Measurements from ENCODE around the gene NEDD4L. TPM values are rescaled to one million over a fixed set of nuclear protein-coding genes. Genes with fewer than 3 reads are reported as not detected.
"Not testable (repeated sequence)": the region's sequence is repeated elsewhere in the genome, so short reads cannot be mapped to it uniquely, and the experiment has no call there.

The NEDD4L gene
- polyA plus RNA-seq, 4 donors = 97.0 to 165 (median 131) TPM

GRCh38 chr18:58354791-58355190 lies 310.8 kb downstream of the NEDD4L start:
- no peak for DNase-seq (ENCODE audit: low read depth in 4 of 4, low spot score in 2 of 4)

GRCh38 chr18:58355243-58355642 lies 311.2 kb downstream of the NEDD4L start:
- DNase-seq (ENCODE audit: low read depth in 4 of 4, low spot score in 2 of 4) = no peak

- DNase-seq (ENCODE audit: low read depth in 4 of 4, low spot score in 2 of 4) = no peak
Observed at GRCh38 chr18:58359218-58359617, 315.2 kb downstream of the NEDD4L start.

- DNase-seq (ENCODE audit: low read depth in 4 of 4, low spot score in 2 of 4) = no peak
Observed at GRCh38 chr18:58359620-58360019, 315.6 kb downstream of the NEDD4L start.

- no peak for DNase-seq (ENCODE audit: low read depth in 4 of 4, low spot score in 2 of 4)
Observed at GRCh38 chr18:58360324-58360723, 316.3 kb downstream of the NEDD4L start.

GRCh38 chr18:58361212-58361611 lies 317.2 kb downstream of the NEDD4L start:
- DNase-seq (ENCODE audit: low read depth in 4 of 4, low spot score in 2 of 4) = no peak

GRCh38 chr18:58362027-58362575 lies 318.1 kb downstream of the NEDD4L start:
- DNase-seq (ENCODE audit: low read depth in 4 of 4, low spot score in 2 of 4) = no peak

- DNase-seq (ENCODE audit: low read depth in 4 of 4, low spot score in 2 of 4) = no peak
Observed at GRCh38 chr18:58362829-58363271, 318.8 kb downstream of the NEDD4L start.

GRCh38 chr18:58363767-58364540 lies 319.9 kb downstream of the NEDD4L start:
- no peak for DNase-seq (ENCODE audit: low read depth in 4 of 4, low spot score in 2 of 4)

GRCh38 chr18:58364876-58365528 lies 321.0 kb downstream of the NEDD4L start:
- DNase-seq (ENCODE audit: low read depth in 4 of 4, low spot score in 2 of 4) = no peak

- DNase-seq (ENCODE audit: low read depth in 4 of 4, low spot score in 2 of 4) = no peak
Observed at GRCh38 chr18:58367425-58368140, 323.6 kb downstream of the NEDD4L start.

- no peak for DNase-seq (ENCODE audit: low read depth in 4 of 4, low spot score in 2 of 4)
Observed at GRCh38 chr18:58369616-58370015, 325.6 kb downstream of the NEDD4L start.

- no peak for DNase-seq (ENCODE audit: low read depth in 4 of 4, low spot score in 2 of 4)
Observed at GRCh38 chr18:58370038-58370580, 326.1 kb downstream of the NEDD4L start.

- DNase-seq (ENCODE audit: low read depth in 4 of 4, low spot score in 2 of 4) = no peak
Observed at GRCh38 chr18:58370612-58371011, 326.6 kb downstream of the NEDD4L start.

- no peak for DNase-seq (ENCODE audit: low read depth in 4 of 4, low spot score in 2 of 4)
Observed at GRCh38 chr18:58373481-58373880, 329.5 kb downstream of the NEDD4L start.

- no peak for DNase-seq (ENCODE audit: low read depth in 4 of 4, low spot score in 2 of 4)
Observed at GRCh38 chr18:58375051-58375450, 331.0 kb downstream of the NEDD4L start.

- DNase-seq (ENCODE audit: low read depth in 4 of 4, low spot score in 2 of 4) = no peak
Observed at GRCh38 chr18:58378411-58379379, 334.7 kb downstream of the NEDD4L start.

GRCh38 chr18:58379443-58379842 lies 335.4 kb downstream of the NEDD4L start:
- DNase-seq (ENCODE audit: low read depth in 4 of 4, low spot score in 2 of 4) = no peak

- not testable (repeated sequence) for DNase-seq (ENCODE audit: low read depth in 4 of 4, low spot score in 2 of 4)
Observed at GRCh38 chr18:58380113-58380512, 336.1 kb downstream of the NEDD4L start.

All from left renal cortex interstitium (tissue), 4 donors.